Stimulated activated naive CD4-positive, alpha-beta T cell treated with Interleukin-2 at 50 U/mL for 16 hours (primary cell): ENCODE results near the gene MACC1.

Experiments
- DNase-seq: peaks from one replicate; lab custom pipeline; 2025; lab: John Stamatoyannopoulos, UW

MACC1 gene

DNA sequence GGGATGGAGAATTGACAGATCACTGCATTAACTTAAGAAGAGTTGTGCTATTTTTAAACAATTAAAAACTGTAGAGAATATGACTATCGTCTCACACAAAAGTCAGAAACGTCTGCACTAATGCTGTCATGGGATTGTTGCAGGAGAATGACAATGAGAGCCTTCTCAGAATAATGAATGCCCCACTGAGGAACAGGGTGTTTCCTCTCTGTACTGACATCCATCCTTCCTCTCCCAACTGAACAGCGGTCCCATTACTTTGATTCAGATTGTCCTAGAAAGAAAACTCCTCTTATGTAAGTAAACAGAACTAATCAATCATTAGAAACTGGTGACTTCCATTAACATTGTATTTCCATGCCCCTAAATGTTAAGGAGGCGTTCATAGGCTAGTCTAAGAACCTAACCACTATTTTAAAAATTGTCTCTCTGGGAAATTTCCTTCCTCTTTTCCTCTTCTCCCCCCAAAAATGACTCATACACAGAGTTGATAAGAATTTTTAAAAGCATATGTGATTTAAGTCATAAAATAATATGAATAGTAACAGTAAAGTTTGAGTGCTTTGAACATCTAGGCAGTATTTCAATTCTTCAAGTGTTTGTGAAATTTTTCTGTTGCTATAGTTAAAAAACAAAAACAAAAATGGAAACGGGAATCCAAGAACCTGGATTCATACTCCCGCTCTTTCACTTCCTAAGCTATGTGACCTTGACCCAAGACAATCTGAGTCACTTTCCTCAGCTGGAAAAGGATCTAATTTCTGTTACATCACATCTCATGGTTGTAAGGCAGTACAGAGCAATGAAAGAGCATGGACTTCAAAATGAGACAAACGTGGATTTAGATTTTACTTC, 12.7 kb upstream of the MACC1 start:
- DNase-seq: no peak

GRCh38 chr7:20229081-20229480, 11.9 kb upstream of the MACC1 start:
- no peak for DNase-seq

DNA sequence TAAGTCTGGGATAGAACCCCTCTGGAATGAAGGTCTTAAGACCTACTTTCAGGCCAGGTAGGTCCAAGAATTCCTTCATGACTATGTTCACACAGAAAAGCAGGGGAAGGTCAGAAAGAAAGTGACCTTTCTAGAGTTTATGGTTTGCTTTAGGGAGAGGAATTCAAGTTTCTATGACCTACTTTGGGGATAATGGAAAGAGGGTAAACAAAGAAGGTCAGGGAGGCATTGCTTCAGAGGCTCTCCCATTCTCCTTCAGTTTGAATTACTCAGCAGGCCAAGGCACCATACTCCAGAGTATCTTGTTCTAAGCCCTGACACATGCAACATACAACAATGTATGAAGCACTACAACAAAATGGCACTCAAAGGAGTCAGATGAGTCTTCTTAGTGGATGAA, 11.5 kb upstream of the MACC1 start:
- no peak for DNase-seq

DNA sequence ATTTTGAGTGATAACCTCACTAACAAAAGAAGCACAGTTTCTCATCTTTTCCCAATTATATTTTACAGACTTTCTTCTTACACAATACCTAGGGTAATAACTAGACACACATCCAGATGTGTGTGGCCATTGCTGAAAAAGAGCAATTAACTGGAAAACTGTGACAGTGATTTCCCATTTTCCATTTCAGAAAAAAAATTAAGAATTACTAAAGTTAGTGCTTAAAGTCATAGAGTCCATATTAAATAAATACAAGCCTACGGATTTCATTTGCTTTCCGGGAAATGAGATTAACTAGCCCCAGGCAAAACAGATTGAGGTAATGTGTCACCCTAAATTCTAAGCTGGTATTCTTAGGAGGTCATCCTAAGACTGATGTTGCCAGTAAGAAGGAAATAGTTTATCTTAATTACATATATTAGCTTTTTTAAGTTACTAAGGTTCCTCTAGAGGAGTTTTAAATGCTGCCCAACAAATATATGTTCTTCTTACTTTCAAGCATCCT, 10.2 kb upstream of the MACC1 start:
- DNase-seq: no peak

DNA sequence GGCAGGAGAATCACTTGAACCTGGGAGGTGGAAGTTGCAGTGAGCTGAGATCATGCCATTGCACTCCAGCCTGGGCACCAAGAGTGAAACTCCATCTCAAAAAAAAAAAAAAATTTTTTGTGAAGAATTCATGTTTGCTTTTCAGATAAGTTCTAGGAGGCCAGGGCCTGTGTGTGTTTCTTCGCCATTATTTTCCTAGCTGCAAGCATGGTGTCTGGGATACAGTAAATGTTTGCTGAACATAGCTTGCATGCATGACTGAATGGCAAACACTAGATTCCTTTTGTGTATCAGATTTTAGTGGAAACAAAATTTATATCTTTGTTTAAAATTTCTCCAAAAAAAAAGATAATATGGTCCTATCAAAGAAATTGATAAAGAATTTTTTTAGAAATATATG, 9.7 kb upstream of the MACC1 start:
- DNase-seq: no peak

GRCh38 chr7:20225384-20225783, 8.2 kb upstream of the MACC1 start:
- DNase-seq: no peak

DNA sequence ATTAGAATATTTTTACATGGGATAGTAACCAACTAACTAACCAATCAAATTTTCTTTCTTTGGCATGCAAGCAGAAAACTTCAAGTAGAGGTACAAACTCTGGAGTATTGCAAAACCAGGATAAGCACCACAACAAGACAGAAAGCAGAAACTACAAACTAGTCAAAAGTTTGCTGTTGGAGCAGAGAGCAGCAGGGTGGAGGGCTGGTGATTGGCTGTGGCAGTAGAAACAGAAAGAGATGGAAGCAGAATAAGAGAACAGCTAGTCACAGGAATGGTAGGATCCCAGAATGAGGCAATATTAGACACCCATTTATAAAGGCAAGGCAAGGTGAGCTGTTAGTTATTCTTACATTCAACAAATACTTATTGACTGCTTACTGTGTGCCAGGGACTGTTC, 6.8 kb upstream of the MACC1 start:
- no peak for DNase-seq

- DNase-seq: no peak
Observed at GRCh38 chr7:20223356-20223755, 6.2 kb upstream of the MACC1 start.

- DNase-seq: no peak
Observed at GRCh38 chr7:20222219-20222828, 5.1 kb upstream of the MACC1 start.

- DNase-seq: no peak
Observed at GRCh38 chr7:20220921-20221547, 3.9 kb upstream of the MACC1 start.

- no peak for DNase-seq
Observed at GRCh38 chr7:20220293-20220761, 3.1 kb upstream of the MACC1 start.

DNA sequence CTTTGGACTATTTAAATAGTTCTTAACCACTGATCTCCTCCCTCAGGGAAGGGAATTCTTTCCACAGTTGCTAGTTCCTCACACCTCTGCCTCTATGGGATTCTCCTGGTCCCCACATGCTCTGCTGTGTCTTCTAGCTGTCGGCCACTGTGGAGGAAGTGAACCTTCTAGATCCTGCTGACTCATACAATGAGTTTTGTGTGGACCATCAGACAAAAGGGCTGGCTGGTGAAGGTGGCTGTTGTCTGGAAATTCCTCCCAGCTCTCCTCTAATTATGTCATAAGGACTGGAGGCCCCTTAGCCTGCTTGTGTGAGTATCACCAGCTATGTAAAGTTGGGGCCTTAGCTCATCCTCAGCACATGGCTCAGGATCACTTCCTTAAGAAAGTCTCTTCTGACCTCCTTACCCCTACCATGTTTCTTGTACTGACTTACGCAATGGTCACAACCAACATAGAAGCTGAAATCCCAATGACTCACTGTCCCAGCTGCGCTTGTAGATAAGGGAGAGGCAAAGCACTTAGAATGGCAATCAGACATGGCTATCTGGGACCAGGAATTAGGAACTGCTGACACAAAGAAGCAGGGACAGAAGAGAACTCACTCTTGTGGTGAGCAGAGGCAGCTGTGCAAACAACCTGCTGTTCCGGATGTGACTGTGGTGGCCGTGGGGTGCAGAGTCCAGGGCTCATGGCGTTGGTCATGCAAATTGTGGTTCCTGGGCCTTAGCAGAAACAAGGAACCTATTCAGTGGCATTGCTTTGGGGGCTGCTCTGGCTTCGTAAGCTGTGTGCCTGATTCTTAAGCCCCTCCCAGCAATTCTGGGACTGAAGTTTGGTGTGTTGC, 2.5 kb upstream of the MACC1 start:
- no peak for DNase-seq

DNA sequence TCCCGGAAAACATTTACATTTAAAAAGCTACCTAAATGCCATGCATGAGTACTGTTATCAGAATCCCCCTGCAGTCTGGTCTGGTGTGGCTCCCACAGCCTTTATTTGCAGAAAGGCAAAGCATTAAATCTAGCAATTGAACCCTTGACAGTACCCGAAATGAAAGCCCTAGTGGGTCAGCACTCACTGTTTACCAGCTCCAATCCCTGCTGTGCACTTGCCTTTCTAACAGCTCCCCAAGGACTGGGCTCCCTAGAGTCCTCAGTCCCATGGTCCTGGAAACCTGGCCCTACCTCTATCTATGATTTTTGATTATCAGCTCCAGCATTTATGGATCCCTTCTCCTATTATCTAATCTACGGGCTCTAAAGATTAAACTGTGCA, 1.9 kb upstream of the MACC1 start:
- no peak for DNase-seq

- no peak for DNase-seq
Observed at GRCh38 chr7:20218279-20218678, 1.1 kb upstream of the MACC1 start.

DNA sequence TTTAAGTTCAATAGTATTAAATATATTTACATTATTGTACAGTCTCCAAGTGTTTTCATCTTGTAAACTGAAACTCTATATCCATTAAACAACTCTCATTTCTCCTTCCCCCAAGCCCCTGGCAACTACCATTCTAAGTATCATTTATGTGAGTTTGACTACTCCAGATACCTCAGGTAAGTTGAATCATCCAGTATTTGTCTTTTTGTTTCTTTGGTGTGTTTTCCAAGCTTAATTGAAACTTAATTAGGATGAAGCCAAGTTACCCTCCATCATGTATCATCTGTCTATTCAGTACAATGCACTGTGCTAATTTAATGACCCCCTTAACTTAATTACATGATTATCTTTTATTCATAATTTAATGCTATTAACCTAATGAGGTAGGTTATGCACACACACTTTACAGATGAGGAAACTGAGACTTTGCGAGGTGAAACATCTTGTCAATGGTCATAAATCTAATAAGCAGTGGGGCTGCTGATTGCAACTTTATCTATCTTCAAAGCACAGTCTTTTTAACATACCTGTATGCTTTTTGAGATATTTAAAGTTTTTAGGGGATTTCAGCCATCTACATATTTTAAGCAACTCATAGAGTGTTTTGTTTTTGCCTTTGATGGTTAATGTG, 663 bp downstream of the MACC1 start:
- no peak for DNase-seq

DNA sequence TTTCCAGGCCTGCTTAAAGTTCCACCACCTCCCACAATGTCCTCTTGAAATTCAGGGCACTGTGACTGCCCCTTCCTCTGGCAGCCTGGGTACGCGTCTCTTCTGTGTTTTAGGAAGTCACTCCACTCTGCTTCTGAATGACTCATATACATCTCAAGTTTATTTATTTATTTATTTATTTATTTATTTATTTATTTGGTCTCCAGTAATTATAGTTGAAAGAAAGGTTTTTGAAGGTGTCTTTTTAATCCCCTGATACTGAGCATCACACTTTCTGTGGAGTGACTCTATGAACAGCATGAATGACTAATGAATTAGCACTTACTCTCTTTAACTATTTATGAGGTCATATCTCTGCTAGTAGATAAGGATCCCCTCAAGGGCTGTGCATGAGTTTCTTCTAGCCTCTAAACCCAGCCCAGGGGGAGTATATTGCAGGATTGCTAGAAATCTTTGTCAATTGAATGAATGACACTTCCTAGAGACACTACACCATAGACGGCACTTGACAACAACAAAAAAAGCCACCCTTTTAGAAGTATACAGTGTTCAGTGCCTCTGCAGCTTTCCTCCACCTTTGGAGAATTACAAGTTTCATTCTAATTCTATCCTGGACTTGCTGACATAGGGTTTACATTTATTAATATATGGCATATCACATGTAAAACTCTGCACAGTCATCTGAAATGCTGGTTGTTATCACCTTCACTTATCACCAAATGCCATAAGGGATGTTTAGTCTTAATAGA, 2.1 kb downstream of the MACC1 start:
- DNase-seq: no peak

- no peak for DNase-seq
Observed at GRCh38 chr7:20214132-20214531, 3.1 kb downstream of the MACC1 start.

DNA sequence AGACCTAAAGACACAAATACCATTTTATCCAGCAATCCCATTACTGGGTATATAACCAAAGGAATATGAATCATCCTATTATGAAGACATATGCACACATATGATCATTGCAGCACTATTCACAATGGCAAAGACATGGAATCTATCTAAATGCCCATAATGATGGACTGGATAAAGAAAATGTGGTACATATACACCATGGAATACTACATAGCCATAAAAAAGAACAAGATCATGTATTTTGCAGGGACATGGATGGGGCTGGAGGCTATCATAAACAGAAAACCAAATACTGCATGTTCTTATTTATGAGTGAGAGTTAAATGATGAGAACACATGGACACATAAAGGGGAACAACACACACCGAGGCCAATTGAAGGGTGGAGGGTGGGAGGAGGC, 3.8 kb downstream of the MACC1 start:
- no peak for DNase-seq

DNA sequence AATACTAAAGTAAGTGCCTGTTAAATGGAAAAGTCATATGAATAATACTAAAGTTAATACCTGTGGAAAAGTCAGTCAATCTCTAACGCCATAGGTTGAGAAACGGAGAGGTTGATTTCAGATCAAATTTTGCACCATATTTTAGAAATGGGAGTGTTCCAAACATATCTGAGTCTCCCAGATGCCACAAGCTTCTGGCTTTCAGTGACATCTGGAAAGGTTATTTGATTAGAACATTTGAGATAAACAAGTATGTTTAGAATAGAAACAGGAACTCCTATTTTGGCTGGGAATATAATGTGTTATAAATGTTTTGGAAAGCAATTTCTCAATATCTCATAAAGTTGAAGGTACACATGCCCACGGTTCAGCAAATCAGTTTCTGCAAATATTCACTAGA, 5.8 kb downstream of the MACC1 start:
- DNase-seq: no peak

DNA sequence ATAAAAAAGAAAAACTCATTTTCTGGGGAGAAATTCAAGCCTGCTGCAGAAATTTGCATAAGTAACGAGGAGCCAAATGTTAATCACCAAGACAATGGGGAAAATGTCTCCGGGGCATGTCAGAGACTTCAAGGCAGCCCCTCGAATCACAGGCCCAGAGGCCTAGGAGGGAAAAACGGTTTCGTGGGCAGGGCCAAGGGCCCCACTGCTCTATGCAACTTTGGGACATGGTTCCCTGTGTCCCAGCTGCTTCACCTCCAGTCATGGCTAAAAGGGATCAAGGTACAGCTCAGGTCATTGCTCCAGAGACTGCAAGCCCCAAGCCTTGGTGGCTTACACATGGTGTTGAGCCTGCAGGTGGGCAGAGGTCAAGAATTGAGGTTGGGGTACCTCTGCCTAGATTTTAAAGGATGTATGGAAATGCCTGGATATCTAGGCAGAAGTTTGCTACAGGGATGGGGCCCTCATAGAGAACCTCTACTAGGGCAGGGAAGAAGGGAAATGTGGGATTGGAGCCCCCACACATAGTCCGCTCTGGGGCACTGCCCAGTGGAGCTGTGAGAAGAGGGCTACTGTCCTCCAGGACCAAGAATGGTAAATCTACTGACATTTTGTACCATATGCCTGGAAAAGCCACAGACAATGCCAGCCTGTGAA, 8.4 kb downstream of the MACC1 start:
- DNase-seq: no peak
